Measurements from ENCODE around the gene NKD1.

The NKD1 gene

GRCh38 chr16:50593410-50594150 is 45.4 kb downstream of the NKD1 start:
- H3K9me3 ChIP-seq (ENCODE audit: control insufficient read depth in 2 of 2, low read length in 2 of 2): no peaks in the 10 kb centered on the region
- H3K27me3 ChIP-seq (ENCODE audit: control insufficient read depth in 1 of 2, insufficient read depth in 2 of 2, low read length in 2 of 2): no peaks in the 10 kb centered on the region
- peaks cover 42% of the 10 kb centered on the region for H3K4me1 ChIP-seq (ENCODE audit: control insufficient read depth, insufficient read depth, low read length)
- H3K36me3 ChIP-seq (ENCODE audit: control insufficient read depth in 2 of 2, insufficient read depth in 2 of 2, low read length in 2 of 2): no peaks in the 10 kb centered on the region
- H3K9ac ChIP-seq (ENCODE audit: low read length in 2 of 2): no peak overlapping the region
- no peak overlapping the region for H3K4me3 ChIP-seq (ENCODE audit: low read length in 2 of 2)
- H3K27ac ChIP-seq (ENCODE audit: low read length): no peak overlapping the region

GRCh38 chr16:50594308-50595260 is 46.4 kb downstream of the NKD1 start:
- peak overlapping the region; percentile 6 for H3K27ac ChIP-seq (ENCODE audit: low read length)
- H3K27me3 ChIP-seq (ENCODE audit: control insufficient read depth in 1 of 2, insufficient read depth in 2 of 2, low read length in 2 of 2): no peaks in the 10 kb centered on the region
- peak overlapping the region; percentile 5 to 23 for H3K9ac ChIP-seq (ENCODE audit: low read length in 2 of 2)
- no peaks in the 10 kb centered on the region for H3K9me3 ChIP-seq (ENCODE audit: control insufficient read depth in 2 of 2, low read length in 2 of 2)
- peaks cover 52% of the 10 kb centered on the region for H3K4me1 ChIP-seq (ENCODE audit: control insufficient read depth, insufficient read depth, low read length)
- no peaks in the 10 kb centered on the region for H3K36me3 ChIP-seq (ENCODE audit: control insufficient read depth in 2 of 2, insufficient read depth in 2 of 2, low read length in 2 of 2)
- no peak overlapping the region for H3K4me3 ChIP-seq (ENCODE audit: low read length in 2 of 2)

- Histone ChIP-seq H3K36me3 (ENCODE audit: control insufficient read depth in 2 of 2, insufficient read depth in 2 of 2, low read length in 2 of 2) (no peaks in the 10 kb centered on the region), H3K27ac (ENCODE audit: low read length) (no peak overlapping the region), H3K9me3 (ENCODE audit: control insufficient read depth in 2 of 2, low read length in 2 of 2) (no peaks in the 10 kb centered on the region), H3K9ac (ENCODE audit: low read length in 2 of 2) (no peak overlapping the region), H3K27me3 (ENCODE audit: control insufficient read depth in 1 of 2, insufficient read depth in 2 of 2, low read length in 2 of 2) (no peaks in the 10 kb centered on the region), H3K4me1 (ENCODE audit: control insufficient read depth, insufficient read depth, low read length) (peaks cover 63% of the 10 kb centered on the region), H3K4me3 (ENCODE audit: low read length in 2 of 2) (no peak overlapping the region)
Measured at GRCh38 chr16:50595859-50596258, 47.7 kb downstream of the NKD1 start.

- no peaks in the 10 kb centered on the region for H3K9me3 ChIP-seq (ENCODE audit: control insufficient read depth in 2 of 2, low read length in 2 of 2)
- no peaks in the 10 kb centered on the region for H3K27me3 ChIP-seq (ENCODE audit: control insufficient read depth in 1 of 2, insufficient read depth in 2 of 2, low read length in 2 of 2)
- H3K4me1 ChIP-seq (ENCODE audit: control insufficient read depth, insufficient read depth, low read length): peaks cover 64% of the 10 kb centered on the region
- H3K36me3 ChIP-seq (ENCODE audit: control insufficient read depth in 2 of 2, insufficient read depth in 2 of 2, low read length in 2 of 2): no peaks in the 10 kb centered on the region
- H3K27ac ChIP-seq (ENCODE audit: low read length): no peak overlapping the region
- H3K9ac ChIP-seq (ENCODE audit: low read length in 2 of 2): no peak overlapping the region
- no peak overlapping the region for H3K4me3 ChIP-seq (ENCODE audit: low read length in 2 of 2)
Measured at GRCh38 chr16:50596762-50597450, 48.7 kb downstream of the NKD1 start.

GRCh38 chr16:50597563-50598255 is 49.5 kb downstream of the NKD1 start:
- Histone ChIP-seq H3K4me3 (ENCODE audit: low read length in 2 of 2) (no peak overlapping the region), H3K36me3 (ENCODE audit: control insufficient read depth in 2 of 2, insufficient read depth in 2 of 2, low read length in 2 of 2) (no peaks in the 10 kb centered on the region), H3K4me1 (ENCODE audit: control insufficient read depth, insufficient read depth, low read length) (peaks cover 64% of the 10 kb centered on the region), H3K9ac (ENCODE audit: low read length in 2 of 2) (no peak overlapping the region), H3K27ac (ENCODE audit: low read length) (no peak overlapping the region), H3K9me3 (ENCODE audit: control insufficient read depth in 2 of 2, low read length in 2 of 2) (no peaks in the 10 kb centered on the region), H3K27me3 (ENCODE audit: control insufficient read depth in 1 of 2, insufficient read depth in 2 of 2, low read length in 2 of 2) (no peaks in the 10 kb centered on the region)

GRCh38 chr16:50598256-50598894 is 50.2 kb downstream of the NKD1 start:
- peak overlapping the region; percentile 37 for H3K27ac ChIP-seq (ENCODE audit: low read length)
- H3K4me1 ChIP-seq (ENCODE audit: control insufficient read depth, insufficient read depth, low read length): peaks cover 64% of the 10 kb centered on the region
- no peak overlapping the region for H3K9ac ChIP-seq (ENCODE audit: low read length in 2 of 2)
- no peak overlapping the region for H3K4me3 ChIP-seq (ENCODE audit: low read length in 2 of 2)
- no peaks in the 10 kb centered on the region for H3K9me3 ChIP-seq (ENCODE audit: control insufficient read depth in 2 of 2, low read length in 2 of 2)
- no peaks in the 10 kb centered on the region for H3K27me3 ChIP-seq (ENCODE audit: control insufficient read depth in 1 of 2, insufficient read depth in 2 of 2, low read length in 2 of 2)
- H3K36me3 ChIP-seq (ENCODE audit: control insufficient read depth in 2 of 2, insufficient read depth in 2 of 2, low read length in 2 of 2): no peaks in the 10 kb centered on the region

GRCh38 chr16:50598936-50599361 is 50.8 kb downstream of the NKD1 start:
- Histone ChIP-seq H3K27ac (ENCODE audit: low read length) (peak overlapping the region; percentile 37), H3K9me3 (ENCODE audit: control insufficient read depth in 2 of 2, low read length in 2 of 2) (no peaks in the 10 kb centered on the region)

GRCh38 chr16:50599494-50599893 is 51.3 kb downstream of the NKD1 start:
- Histone ChIP-seq H3K9me3 (ENCODE audit: control insufficient read depth in 2 of 2, low read length in 2 of 2) (no peaks in the 10 kb centered on the region), H3K9ac (ENCODE audit: low read length in 2 of 2) (no peak overlapping the region), H3K27me3 (ENCODE audit: control insufficient read depth in 1 of 2, insufficient read depth in 2 of 2, low read length in 2 of 2) (no peaks in the 10 kb centered on the region), H3K4me1 (ENCODE audit: control insufficient read depth, insufficient read depth, low read length) (peaks cover 71% of the 10 kb centered on the region), H3K4me3 (ENCODE audit: low read length in 2 of 2) (no peak overlapping the region), H3K36me3 (ENCODE audit: control insufficient read depth in 2 of 2, insufficient read depth in 2 of 2, low read length in 2 of 2) (no peaks in the 10 kb centered on the region), H3K27ac (ENCODE audit: low read length) (no peak overlapping the region)

More at GRCh38 chr16:50598936-50599361, 50.8 kb downstream of the NKD1 start:
- H3K27me3 ChIP-seq (ENCODE audit: control insufficient read depth in 1 of 2, insufficient read depth in 2 of 2, low read length in 2 of 2): no peaks in the 10 kb centered on the region
- peaks cover 70% of the 10 kb centered on the region for H3K4me1 ChIP-seq (ENCODE audit: control insufficient read depth, insufficient read depth, low read length)
- no peaks in the 10 kb centered on the region for H3K36me3 ChIP-seq (ENCODE audit: control insufficient read depth in 2 of 2, insufficient read depth in 2 of 2, low read length in 2 of 2)
- H3K4me3 ChIP-seq (ENCODE audit: low read length in 2 of 2): no peak overlapping the region
- no peak overlapping the region for H3K9ac ChIP-seq (ENCODE audit: low read length in 2 of 2)

GRCh38 chr16:50600582-50601283 is 52.5 kb downstream of the NKD1 start:
- peaks cover 79% of the 10 kb centered on the region for H3K4me1 ChIP-seq (ENCODE audit: control insufficient read depth, insufficient read depth, low read length)
- H3K27ac ChIP-seq (ENCODE audit: low read length): peak overlapping the region; percentile 97
- no peaks in the 10 kb centered on the region for H3K36me3 ChIP-seq (ENCODE audit: control insufficient read depth in 2 of 2, insufficient read depth in 2 of 2, low read length in 2 of 2)
- H3K9ac ChIP-seq (ENCODE audit: low read length in 2 of 2): peak overlapping the region in 1 of 2 donors; percentile 29
- no peak overlapping the region for H3K4me3 ChIP-seq (ENCODE audit: low read length in 2 of 2)
- H3K9me3 ChIP-seq (ENCODE audit: control insufficient read depth in 2 of 2, low read length in 2 of 2): no peaks in the 10 kb centered on the region
- H3K27me3 ChIP-seq (ENCODE audit: control insufficient read depth in 1 of 2, insufficient read depth in 2 of 2, low read length in 2 of 2): no peaks in the 10 kb centered on the region
